Measurements from ENCODE around the gene STK11IP.

Gene STK11IP

DNA sequence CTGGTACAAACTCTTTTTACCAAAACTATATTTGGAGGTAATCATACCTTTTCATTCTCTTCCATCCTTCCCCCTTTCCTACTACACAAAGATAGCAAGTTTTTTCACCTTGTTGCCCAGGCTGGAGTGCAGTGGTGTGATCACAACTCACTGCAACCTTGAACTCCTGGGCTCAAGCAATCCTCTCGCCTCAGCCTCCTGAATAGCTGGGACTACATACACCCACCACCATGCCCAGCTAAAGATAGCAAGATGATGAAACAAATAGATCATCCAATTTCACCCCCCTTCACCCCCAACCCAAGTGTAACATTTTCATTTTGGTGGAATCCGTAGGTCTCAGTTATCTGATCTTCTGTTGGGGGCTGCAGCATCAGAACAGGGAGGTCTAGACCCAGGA lies 4.5 kb upstream of the STK11IP start:
- DNase-seq: no peak

DNA sequence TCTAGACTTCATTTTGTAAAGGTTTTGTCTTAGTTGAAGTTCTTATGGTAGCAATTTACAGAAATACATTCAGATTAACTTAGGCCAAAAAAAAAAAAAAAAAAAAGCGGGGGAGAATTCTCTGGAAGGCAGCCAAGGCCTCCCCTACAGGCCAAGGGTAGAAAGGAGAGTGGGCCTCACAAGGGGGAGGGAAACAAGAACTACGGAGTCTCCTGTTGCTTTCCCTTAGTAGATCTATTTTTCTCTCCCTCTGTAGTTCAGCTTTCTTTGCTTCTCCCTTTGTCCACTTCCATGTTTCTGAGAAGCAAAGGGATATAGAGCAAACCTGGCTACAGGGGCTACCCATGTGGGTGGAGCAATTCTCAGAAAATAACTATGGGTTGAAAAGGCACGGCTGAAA lies 2.4 kb upstream of the STK11IP start:
- DNase-seq: no peak

DNA sequence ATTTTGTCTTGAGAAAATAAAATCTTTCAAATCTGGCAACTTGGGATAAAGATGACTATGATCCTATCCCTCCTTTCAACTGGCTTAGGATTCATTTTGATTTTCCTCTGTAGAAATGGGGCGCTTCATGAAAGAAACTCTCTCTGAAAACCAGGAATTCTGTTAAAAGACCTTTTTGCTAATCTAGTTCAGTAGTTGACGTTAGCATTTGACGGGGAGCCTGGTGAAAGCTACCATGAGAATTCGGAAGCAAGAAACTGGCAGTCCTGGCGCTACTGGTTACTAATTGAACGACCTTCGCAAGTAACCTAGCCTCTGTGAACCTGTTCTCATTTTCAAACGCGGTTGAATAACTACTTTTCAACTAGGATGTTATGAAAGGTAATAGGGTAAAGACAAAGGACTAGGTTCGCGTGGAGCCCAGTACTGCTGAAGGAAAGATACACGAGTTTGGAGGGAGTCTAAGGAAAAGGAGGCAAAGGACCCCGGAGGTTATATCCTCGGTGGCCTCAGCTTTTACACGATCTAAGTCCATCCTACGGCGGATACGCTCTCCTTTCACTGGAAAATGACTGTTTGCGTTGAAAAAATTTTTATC lies 604 bp upstream of the STK11IP start:
- DNase-seq: no peak

DNA sequence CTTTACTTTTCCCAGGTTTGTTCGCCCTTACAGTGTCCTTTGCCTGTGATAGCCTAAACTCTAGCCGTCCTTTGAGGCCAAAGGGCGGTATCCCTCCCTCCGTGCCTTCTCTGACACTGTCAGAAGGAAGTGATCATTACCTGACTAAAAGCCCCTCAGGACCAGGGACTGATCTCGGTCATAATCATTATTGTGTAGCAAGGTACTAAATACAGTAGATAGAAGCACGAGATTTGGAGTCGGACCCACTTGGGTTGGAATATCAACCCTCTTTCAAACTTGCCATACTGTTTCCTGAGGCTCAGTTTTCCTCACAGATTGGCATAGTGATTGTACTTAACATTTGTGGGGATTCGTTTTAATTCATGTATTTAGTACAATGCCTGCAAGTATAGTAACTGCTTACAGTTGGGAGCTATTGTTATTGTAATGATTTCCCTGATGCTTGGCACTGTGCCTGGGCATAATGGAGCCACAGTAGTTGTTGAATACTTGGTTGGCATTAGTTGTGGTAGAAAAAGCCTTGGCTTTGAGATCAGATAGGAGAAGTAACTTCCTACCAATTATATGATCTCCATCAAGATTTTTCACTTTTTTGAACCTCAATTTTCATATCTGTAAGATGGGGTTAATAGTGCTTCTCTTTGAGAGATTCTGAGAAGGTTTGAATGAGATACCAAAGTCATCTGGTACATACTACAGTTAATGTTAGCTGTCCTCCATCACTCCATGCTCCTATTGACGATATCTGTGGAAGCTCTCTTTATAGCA lies 836 bp downstream of the STK11IP start:
- no peak for DNase-seq

DNA sequence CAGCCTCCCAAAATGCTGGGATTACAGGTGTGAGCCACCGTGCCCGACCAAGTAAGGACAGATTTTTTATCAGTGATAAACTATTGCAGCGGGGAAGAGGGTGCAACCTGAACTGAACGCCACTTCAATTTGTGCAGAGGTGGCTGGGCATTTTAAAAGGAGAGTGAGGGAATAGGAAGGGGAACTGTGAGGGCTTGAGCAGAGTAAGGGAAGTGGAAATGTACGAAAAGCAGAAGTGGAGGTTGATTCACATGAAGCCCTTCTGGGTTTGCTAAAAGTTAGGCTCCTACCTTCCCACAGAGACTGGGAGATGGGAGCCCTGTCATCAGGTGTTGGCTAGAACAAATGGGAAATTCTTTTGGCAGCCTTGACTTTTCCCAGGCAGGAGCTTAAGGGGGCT lies 6.1 kb downstream of the STK11IP start:
- DNase-seq: no peak

DNA sequence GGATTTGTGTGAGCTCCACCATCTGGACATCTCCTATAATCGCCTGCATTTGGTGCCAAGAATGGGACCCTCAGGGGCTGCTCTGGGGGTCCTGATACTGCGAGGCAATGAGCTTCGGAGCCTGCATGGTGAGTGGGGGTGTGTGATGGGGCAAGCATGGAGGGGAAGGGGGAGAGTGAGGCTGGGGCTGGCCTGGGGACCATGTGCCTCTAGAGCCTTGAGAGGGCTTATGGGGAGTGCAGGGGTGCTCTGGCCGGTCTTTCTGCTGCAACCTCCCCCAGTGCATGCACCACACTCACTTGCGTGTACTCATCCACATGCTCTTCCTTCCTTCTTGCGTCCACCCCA lies 7.9 kb downstream of the STK11IP start:
- DNase-seq: no peak

DNA sequence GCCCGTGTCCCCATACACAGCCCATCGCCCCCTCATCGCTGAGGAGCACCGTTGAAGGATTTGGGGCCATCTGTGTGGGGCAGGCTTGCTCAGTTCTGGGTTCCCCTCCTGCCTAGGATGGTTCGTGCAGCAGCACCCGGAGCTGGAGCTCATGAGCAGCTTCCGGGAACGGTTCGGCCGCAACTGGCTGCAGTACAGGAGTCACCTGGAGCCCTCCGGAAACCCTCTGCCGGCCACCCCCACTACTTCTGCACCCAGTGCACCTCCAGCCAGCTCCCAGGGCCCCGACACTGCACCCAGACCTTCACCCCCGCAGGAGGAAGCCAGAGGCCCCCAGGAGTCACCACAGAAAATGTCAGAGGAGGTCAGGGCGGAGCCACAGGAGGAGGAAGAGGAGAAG lies 10.3 kb downstream of the STK11IP start:
- no peak for DNase-seq

DNA sequence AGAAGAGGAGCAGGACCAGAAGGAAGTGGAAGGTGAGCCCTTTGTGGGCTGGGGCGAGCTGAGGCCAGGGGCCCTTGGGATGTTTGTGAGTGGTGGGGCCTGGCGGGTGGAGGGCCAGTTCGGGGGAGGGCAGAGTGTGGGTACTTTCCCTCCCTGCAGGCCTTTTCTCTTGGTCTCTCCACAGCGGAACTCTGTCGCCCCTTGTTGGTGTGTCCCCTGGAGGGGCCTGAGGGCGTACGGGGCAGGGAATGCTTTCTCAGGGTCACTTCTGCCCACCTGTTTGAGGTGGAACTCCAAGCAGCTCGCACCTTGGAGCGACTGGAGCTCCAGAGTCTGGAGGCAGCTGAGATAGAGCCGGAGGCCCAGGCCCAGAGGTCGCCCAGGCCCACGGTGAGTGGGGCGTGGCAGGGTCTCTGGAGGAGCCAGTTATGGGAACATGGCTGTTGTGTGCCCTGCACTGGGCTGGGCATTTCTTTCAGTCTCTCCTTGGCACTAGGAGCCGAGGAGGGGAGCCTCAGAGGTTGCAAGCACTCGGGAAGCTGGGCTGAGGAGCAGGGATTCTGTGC lies 10.8 kb downstream of the STK11IP start:
- no peak for DNase-seq

DNA sequence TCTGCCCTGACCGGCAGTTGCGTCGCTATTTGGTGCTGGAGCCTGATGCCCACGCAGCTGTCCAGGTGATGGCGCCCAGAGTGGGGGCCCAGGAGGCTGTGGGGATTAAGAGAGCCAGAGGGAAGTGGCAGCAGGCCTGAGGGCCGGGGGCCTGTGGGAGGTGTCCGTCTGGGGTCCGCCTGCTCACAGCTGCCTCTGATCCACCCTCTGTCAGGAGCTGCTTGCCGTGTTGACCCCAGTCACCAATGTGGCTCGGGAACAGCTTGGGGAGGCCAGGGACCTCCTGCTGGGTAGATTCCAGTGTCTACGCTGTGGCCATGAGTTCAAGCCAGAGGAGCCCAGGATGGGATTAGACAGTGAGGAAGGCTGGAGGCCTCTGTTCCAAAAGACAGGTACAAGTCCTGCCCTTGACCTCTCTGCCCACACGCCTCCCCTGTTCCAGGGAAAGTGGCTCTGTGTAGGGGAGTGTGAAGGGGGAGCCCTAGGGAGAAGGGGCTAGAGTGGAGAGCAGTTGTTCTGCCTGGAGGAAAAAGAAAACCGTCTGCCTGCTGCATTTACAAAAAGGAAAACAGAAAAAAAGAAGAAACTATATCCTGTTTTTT lies 11.6 kb downstream of the STK11IP start:
- DNase-seq: no peak

DNA sequence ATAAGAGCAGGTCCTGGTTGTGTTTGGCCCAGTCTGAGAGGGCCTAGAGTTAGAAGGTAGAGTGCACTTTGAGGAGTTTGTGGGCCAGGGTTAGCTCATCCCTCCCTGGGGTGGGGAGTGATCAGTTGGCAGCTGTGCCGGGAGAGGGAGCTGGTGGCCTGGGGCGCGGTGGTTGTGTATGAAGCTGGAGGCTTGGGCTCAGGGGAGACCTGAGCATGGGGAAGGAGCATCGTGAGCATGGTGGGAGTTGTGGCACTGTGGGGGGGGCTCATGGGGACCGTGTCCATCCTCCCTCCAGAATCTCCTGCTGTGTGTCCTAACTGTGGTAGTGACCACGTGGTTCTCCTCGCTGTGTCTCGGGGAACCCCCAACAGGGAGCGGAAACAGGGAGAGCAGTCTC lies 13.6 kb downstream of the STK11IP start:
- no peak for DNase-seq

DNA sequence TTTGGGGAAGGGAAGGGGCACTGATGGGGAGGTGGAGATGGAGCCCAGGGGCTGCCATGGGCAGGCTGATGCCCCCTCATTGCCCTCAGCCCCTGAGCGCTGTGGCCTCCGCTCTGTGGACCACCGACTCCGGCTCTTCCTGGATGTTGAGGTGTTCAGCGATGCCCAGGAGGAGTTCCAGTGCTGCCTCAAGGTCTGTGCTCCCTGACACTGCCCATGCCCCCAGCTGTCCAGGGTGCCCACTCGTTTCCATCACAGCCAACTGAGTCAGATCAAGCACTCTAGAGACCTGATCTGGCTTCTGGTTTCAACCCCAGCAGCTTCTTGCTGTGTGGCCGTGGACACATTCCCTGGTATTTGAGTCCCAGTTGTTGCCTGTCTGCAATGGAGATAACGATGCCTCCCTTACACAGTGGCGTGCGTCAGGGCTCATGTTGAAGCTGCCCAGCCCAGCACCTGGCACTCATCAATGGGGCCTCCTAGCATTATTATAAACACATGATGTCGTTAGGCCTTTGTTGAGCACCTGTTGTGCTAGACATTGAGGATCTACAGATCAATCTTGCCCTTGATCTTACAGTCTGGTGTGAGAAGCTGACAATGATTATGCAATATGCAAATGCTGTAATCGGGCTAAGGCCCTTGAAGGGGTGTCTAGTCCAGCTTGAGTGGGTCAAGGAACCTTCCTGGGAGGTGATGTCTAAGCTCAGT lies 14.4 kb downstream of the STK11IP start:
- DNase-seq: no peak

DNA sequence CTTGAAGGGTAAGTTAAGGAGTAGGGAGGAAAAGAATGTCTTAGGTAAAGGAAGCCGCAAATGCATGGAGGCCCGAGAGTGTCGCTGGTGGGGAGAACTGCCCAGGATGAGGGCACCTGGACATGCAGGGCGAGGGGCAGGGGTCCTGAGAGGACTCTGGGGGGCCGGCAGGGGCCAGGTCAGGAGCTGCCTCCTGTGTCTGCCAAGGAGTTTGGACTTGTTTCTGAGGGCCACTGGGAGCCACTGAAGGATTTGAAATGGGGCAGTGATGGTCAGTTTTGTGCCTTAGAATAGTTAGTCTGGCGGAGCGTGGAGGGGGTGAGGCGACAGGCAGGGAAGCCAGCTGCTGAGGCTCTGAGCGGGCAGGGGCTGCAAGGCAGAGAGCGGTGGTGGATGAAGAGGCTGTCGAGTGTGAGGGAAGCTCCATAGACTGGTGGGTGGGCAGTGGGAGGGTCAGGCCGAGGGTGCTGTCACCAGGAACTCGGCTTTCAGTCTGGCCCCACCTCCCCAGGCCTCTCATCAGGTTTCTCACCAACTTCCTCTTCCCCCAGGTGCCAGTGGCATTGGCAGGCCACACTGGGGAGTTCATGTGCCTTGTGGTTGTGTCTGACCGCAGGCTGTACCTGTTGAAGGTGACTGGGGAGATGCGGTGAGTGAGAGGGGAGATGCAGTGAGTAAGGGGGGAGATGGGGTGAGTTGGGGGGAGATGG lies 15.1 kb downstream of the STK11IP start:
- no peak for DNase-seq

DNA sequence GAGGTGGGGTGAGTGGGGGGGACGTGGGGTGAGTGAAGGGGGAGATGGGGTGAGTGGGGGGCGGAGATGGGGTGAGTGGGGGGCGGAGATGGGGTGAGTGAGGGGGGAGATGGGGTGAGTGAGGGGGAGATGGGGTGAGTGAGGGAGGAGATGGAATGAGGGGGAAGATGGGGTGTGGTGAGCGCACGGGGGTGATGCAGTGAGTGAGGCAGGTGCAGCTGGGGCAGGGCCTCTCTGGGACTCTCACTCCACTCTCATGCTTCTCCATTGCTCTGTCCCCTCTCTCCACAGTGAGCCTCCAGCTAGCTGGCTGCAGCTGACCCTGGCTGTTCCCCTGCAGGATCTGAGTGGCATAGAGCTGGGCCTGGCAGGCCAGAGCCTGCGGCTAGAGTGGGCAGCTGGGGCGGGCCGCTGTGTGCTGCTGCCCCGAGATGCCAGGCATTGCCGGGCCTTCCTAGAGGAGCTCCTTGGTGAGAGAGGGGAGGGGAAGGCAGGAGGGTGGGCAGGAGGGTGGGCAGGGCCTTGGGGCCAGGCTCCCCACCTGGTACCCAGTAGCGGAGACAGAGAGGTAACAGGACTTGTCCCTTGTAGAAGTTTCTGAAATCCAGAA lies 15.9 kb downstream of the STK11IP start:
- no peak for DNase-seq

DNA sequence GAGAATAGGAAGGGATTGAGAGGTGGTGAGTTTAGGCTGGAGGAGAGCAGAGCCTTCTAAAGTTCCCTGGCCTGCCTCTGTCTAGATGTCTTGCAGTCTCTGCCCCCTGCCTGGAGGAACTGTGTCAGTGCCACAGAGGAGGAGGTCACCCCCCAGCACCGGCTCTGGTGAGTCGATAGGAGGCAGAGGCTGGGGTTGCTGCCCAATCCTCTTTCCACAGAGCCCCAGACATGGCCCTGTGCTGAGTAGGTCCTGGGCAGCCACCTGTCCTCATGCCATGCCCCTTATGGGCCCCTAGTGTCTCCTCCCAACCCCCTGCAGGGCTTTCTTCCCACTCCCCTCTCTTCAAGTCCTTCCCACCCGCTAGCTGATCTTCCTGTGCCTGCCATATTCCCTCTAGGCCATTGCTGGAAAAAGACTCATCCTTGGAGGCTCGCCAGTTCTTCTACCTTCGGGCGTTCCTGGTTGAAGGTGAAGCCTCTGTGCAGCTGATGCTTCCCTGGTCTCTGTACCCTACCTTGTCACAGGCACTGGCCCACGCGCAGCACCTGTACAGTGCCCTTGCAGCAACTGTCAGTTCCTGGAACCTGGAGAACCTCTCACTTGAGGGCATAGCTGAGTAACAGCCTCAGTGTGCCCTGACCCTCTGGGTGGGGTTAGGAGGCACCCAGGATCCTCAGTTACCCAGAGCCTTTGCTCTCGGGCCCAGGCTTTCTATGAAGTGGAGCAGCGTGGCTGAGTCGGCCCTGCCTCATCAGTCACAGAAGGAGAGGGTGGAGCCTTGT lies 16.6 kb downstream of the STK11IP start:
- DNase-seq: no peak

DNA sequence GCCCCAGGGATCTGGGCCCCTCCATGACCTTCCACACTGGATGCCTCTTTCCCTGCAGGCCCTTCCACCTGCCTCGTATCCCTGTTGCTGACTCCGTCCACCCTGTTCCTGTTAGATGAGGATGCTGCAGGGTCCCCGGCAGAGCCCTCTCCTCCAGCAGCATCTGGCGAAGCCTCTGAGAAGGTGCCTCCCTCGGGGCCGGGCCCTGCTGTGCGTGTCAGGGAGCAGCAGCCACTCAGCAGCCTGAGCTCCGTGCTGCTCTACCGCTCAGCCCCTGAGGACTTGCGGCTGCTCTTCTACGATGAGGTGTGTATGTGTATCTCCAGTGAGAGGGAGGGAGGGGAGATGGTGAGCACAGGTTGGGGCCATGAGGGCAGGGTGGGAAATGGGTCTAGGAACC lies 17.4 kb downstream of the STK11IP start:
- no peak for DNase-seq

DNA sequence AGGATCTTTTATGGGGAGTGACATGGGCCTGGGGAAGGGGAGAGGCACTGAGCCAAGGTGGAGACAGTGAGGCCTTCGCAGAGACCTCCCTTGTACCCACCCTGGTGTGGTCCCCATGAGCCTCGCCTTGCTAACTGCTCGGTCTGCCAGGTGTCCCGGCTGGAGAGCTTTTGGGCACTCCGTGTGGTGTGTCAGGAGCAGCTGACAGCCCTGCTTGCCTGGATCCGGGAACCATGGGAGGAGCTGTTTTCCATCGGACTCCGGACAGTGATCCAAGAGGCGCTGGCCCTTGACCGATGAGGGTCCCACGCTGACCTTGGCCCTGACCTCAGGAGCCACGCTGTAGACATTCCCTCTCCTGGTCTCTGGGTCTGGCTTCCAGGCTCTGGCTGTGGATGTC lies 18.2 kb downstream of the STK11IP start:
- no peak for DNase-seq

DNA sequence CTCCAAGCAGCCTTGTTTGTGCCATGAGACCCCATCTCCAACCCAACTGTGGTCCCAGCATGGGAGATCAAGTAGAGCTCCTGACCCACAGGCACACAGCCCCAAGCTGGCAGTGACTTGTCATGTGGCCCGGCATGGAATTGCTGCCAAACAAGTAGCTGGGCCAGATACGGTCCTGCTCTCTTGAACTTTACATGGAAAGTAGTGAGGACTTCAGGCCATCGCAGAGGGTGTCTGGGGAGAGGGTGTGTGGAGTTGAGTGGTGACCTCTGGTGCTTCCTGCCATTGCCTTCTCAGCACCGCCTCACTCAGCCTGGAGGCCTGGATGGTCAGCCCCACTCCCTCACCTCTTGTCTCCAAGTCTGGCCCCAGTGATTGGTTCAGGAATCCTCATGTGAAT lies 18.9 kb downstream of the STK11IP start:
- no peak for DNase-seq

DNA sequence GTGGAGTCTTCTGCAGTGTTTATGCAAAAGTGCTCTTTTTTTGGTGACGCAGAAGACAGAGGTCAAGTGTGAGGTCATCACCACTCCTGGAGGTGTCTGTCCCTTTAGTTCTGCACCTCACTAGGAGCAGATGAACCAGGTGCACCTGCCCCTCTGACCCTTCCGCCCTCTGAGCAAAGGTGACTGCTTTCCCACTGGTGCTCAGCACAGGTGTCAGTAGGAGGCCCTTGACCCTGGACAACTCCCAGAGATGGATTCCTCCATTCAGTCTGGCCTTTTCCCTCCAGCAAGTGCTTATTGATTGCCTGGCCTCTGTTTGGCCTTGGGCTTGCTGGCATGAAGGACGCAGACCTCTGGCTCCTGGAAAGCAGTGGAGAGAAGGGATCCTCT lies 21.1 kb downstream of the STK11IP start:
- no peak for DNase-seq

DNA sequence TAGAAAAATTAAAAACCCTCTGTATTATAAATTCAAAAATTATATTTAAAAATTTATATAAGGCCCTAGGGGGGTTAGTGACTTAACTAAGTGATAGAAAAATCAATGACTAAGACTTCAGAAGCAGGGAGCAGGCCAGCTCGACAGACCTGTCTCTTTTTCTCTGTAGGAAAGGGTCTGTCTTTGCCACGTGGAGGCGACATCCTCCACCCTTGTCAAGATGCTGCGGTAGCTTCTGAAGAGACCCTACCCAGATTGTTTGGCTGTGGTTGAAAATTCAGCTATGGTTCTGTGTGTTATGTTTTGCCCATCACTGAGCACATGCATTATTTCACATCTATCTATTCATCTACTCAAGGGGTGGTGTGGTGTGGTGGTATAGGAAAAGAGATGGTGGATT lies 21.6 kb downstream of the STK11IP start:
- DNase-seq: no peak

DNA sequence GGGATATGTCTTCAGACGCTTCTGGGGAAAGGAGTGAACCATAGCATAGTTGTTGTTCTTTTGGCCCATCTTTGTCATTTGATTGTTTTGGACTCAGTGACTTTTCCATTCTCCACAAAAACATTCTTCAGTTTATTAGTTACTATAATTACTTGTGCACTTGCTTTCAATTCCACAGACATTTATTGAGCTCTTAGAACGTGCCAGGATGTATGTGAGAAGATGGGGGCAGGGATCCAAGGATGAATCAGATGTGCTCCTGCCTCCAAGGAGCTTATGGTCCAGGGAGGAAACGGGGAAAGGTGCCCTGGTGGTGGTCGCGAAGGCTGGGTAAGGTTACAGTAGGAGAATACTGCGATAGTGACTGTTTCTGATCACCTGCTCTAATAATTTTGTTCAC lies 22.9 kb downstream of the STK11IP start:
- DNase-seq: no peak

DNA sequence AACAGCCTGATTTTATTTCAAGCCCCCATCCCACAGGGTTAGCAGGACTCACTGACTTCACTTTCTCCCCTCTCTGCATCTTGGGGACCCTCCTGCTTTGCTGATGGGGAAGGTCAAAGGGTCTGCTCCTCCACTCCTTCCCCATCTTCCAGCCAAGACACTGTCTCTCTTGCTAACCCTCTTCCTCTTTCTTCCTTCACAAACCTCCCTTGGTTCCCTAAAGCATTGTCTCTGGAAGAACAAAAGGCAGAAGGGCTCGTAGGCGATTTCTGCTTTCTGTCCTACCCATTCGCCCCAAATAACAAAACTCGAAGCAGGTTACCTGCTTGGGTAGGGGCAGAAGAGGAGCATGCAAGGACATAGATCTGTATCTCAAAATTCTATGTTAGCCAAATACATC lies 24.3 kb downstream of the STK11IP start:
- no peak for DNase-seq

DNA sequence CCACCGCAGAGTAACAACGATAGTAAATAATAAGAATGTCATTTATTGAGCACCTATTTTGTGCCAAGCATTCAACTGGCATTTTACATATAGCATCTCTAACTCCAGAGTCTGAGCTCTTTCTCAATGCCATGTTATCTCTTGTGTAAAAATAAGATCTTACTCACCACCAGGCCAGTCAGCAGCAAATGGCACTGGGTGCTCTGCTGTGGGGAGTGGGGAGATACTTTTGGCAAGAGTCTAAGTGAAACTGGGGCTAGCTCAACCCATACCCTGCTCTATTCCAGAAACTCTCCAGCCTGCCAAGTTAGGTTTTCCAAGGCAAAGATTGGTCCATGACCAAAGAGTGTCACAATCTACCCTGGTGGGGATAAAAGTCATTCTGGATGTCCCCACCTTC lies 24.8 kb downstream of the STK11IP start:
- DNase-seq: no peak

Measured in stimulated activated CD4-positive, alpha-beta T cell treated with anti-CD3 and anti-CD28 coated beads, Interleukin-4, amount 100 ng/mL, for 4 hours (primary cell).